T-cell (primary cell): Measurements from ENCODE around the gene NWD2. TPM values are rescaled to one million over a fixed set of nuclear protein-coding genes. Genes with fewer than 3 reads are reported as not detected.

Experiments used
- ATAC-seq, 4 experiments: fragments of 200-7000 bp in 3 of 4; fragments of 150-1000 bp in 1 of 4; cut with Tn5 transposase; replicated peaks in 1 of 4; 1 replicate in 3 of 4; 2 replicates in 1 of 4; pipeline ENCODE4 v1.10.0; 2021; ENCODE audit warnings: moderate library complexity in 3 of 4, mild to moderate bottlenecking in 2 of 4, moderate number of reproducible peaks in 1 of 4
- CTCF ChIA-PET, 2 donors: fragments of 300-600 bp; sonication (Branson Sonifier 250); formaldehyde crosslinking; loops; one replicate each; lab custom pipeline; 2022; ENCODE audit warnings: antibody characterized with exemption in 2 of 2; lab: Charles Lee
- POLR2A ChIA-PET, 2 donors: fragments of 300-600 bp; sonication (Branson Sonifier 250); formaldehyde crosslinking; loops; one replicate each; lab custom pipeline; 2022; ENCODE audit warnings: antibody characterized with exemption in 2 of 2; lab: Charles Lee
- DNase-seq, 35 experiments: peaks; one replicate each; pipeline versions ENCODE4 v3.0.0 to v3.0.0-alpha.2; 2013 to 2023
- H3K27ac ChIP-seq: one replicate; pipeline ENCODE4 v1.5.1; 2013; ENCODE audit warnings: low read length
- H3K27me3 ChIP-seq, 2 experiments: replicated peaks in 1 of 2; 1 replicate in 1 of 2; 2 replicates in 1 of 2; pipeline versions ENCODE4 v1.6.1 to v1.7.0; 2013; ENCODE audit warnings: low read length in 1 of 2, mixed read lengths in 1 of 2; ENCODE audit not compliant: control insufficient read depth in 2 of 2, insufficient read depth in 2 of 2; ENCODE audit errors: extremely low read depth in 1 of 2
- H3K36me3 ChIP-seq, 2 donors: 1 replicate in 1 of 2; 2 replicates in 1 of 2; pipeline versions ENCODE4 v1.6.1 to v1.7.0; 2013; ENCODE audit warnings: low read length in 1 of 2; ENCODE audit not compliant: control insufficient read depth in 2 of 2, insufficient read depth in 1 of 2; ENCODE audit errors: extremely low read depth in 1 of 2
- H3K4me1 ChIP-seq, 2 experiments: 1 replicate in 1 of 2; 2 replicates in 1 of 2; pipeline versions ENCODE4 v1.6.1 to v1.7.0; 2013; ENCODE audit warnings: low read length in 2 of 2, mixed read lengths in 1 of 2; ENCODE audit not compliant: insufficient read depth in 2 of 2, control insufficient read depth in 1 of 2; ENCODE audit errors: extremely low read depth in 1 of 2
- H3K4me3 ChIP-seq, 2 donors: 1 replicate in 1 of 2; 2 replicates in 1 of 2; pipeline versions ENCODE4 v1.5.1 to v1.7.0; 2013; ENCODE audit warnings: mild to moderate bottlenecking in 2 of 2, low read length in 1 of 2, moderate library complexity in 1 of 2; ENCODE audit not compliant: control insufficient read depth in 1 of 2; ENCODE audit errors: extremely low read depth in 1 of 2
- H3K9me3 ChIP-seq: 2 replicates; pipeline ENCODE4 v1.7.0; 2013
- H3K27ac Mint-ChIP-seq, 2 donors: one replicate each; pipeline ENCODE4 v1.8.0; 2020 to 2021; ENCODE audit warnings: mild to moderate bottlenecking in 2 of 2, mixed read lengths in 2 of 2
- H3K27me3 Mint-ChIP-seq, 2 donors: one replicate each; pipeline ENCODE4 v1.8.0; 2021 to 2022; ENCODE audit warnings: mixed read lengths in 2 of 2
- H3K36me3 Mint-ChIP-seq: one replicate; pipeline ENCODE4 v1.8.0; 2021; ENCODE audit warnings: mixed read lengths
- H3K4me1 Mint-ChIP-seq, 3 donors: one replicate each; pipeline ENCODE4 v1.8.0; 2020 to 2022; ENCODE audit warnings: mixed read lengths in 3 of 3, mild to moderate bottlenecking in 1 of 3
- H3K4me3 Mint-ChIP-seq, 3 donors: one replicate each; pipeline ENCODE4 v1.8.0; 2020 to 2022; ENCODE audit warnings: mild to moderate bottlenecking in 3 of 3, mixed read lengths in 3 of 3, moderate library complexity in 3 of 3
- H3K9me3 Mint-ChIP-seq, 3 donors: one replicate each; pipeline ENCODE4 v1.8.0; 2020 to 2022; ENCODE audit warnings: mixed read lengths in 3 of 3
- WGBS: methylation state at CpG from one replicate; pipeline ENCODE4 v1.1.5; 2013; ENCODE audit warnings: missing lambda C conversion rate; ENCODE audit not compliant: insufficient coverage; 5-methylcytosine and 5-hydroxymethylcytosine counted together
- total RNA-seq, 35 experiments: library from RNA in 6 of 35; stranded (reverse) in 6 of 35; fragments of 120-200 nt in 1 of 35; gene quantifications; one replicate each; pipeline versions ENCODE4 v1.2.1 to v1.2.4 and lab custom pipeline; 2013 to 2026

Gene NWD2
- total RNA-seq, 5 donors from 2014 or later (not counting 1 experiment from before 2014, with no cell fraction given): not detected

DNA sequence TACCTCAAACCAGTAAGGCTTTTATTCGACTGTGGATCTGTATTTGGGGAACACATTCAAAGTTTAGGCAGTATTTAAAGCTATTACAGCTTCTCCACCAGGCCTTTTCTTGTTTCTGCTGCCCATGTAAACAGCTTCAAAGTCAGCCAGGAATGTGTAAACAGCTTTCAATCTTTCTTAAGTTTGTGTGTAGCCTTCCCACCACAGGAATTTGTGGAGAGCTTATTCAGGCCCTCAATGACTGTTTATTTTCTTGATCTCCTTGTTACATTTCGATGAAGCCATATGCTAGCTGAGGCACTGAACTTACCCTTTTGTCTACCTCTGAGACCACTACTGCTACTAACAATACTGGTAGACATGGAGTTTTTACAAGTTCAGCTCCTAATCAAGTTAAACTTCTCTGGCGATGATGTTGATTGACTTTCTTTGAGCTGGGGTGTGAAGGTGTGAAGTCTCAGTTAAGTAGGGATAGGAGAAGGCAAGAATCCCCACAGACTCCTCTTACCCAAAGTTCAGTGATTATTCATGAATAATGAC lies 72.6 kb downstream of the NWD2 start:
- CTCF ChIA-PET: interaction anchor here in 1 of 2 donors (0.6 kb wide), 1 partner anchor 15 kb away, joined by 3 read pairs; no protein-coding TSS in a partner anchor
- no peaks in the 10 kb centered on the region for H3K9me3 ChIP-seq
- no peaks in the 10 kb centered on the region for H3K36me3 Mint-ChIP-seq

GRCh38 chr4:37320513-37321235 lies 76.1 kb downstream of the NWD2 start:
- 56% methylated on average over 1 of the region's 5 CpGs for WGBS
- Mint-ChIP-seq H3K4me3 (no peak overlapping the region), H3K9me3 (peaks cover 0 to 14% (median 4%) of the 10 kb centered on the region in 3 donors), H3K36me3 (no peaks in the 10 kb centered on the region), H3K27ac (no peak overlapping the region), H3K27me3 (peaks cover 13 to 24% of the 10 kb centered on the region in 2 donors), H3K4me1 (no peaks in the 10 kb centered on the region)
- Histone ChIP-seq H3K36me3 (no peaks in the 10 kb centered on the region), H3K4me1 (no peaks in the 10 kb centered on the region), H3K4me3 (no peak overlapping the region), H3K9me3 (no peaks in the 10 kb centered on the region), H3K27ac (no peak overlapping the region), H3K27me3 (no peaks in the 10 kb centered on the region)
- ChIA-PET POLR2A (no interaction called here), CTCF (no interaction called here)
- DNase-seq (no peak), ATAC-seq (no peak)

More for the DNA sequence above, 72.6 kb downstream of the NWD2 start:
- no peaks in the 10 kb centered on the region for H3K4me1 ChIP-seq
- peaks cover 0 to 18% (median 4%) of the 10 kb centered on the region in 3 donors for H3K9me3 Mint-ChIP-seq
- no CpG with 5 or more reads among the region's 3 CpGs for WGBS
- no peak overlapping the region for H3K4me3 Mint-ChIP-seq
- POLR2A ChIA-PET: interaction anchor here in 1 of 2 donors (0.6 kb wide), 1 partner anchor 9 kb away, joined by 4 read pairs; no protein-coding TSS in a partner anchor
- ATAC-seq (no peak), DNase-seq (no peak)
- H3K36me3 ChIP-seq: no peaks in the 10 kb centered on the region
- no peak overlapping the region for H3K27ac ChIP-seq
- H3K27me3 Mint-ChIP-seq: peaks cover 9 to 19% of the 10 kb centered on the region in 2 donors
- H3K27me3 ChIP-seq: no peaks in the 10 kb centered on the region
- no peaks in the 10 kb centered on the region for H3K4me1 Mint-ChIP-seq
- no peak overlapping the region for H3K4me3 ChIP-seq
- H3K27ac Mint-ChIP-seq: no peak overlapping the region

DNA sequence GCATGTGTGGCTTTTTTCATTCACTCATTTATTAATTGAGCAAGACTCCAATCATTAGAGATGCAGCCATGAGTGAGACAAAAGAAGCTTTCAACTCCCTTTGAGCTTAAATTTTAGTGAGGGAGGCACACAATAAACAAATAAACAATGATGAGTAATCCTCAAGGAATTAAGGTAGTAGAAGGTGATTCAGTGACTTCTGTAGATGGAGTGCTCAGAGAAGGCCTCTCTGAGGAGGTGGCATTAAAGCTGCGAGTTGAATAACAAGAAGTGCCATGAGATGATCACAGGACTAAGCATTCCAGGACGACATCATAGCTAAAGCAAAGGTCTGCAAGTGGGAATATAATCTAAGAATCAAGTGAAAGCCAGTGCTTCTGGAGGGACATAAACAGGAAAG lies 77.6 kb downstream of the NWD2 start:
- no peak overlapping the region for H3K4me3 ChIP-seq
- no peak for ATAC-seq
- H3K27ac Mint-ChIP-seq: no peak overlapping the region
- H3K9me3 Mint-ChIP-seq: peaks cover 0 to 4% (median 4%) of the 10 kb centered on the region in 3 donors
- H3K27me3 Mint-ChIP-seq: peaks cover 13 to 23% of the 10 kb centered on the region in 2 donors
- H3K36me3 Mint-ChIP-seq: no peaks in the 10 kb centered on the region
- WGBS: 60% methylated on average over 2 of the region's 2 CpGs
- no peak overlapping the region for H3K4me3 Mint-ChIP-seq
- no peaks in the 10 kb centered on the region for H3K4me1 ChIP-seq
- no peaks in the 10 kb centered on the region for H3K9me3 ChIP-seq
- no peak for DNase-seq
- H3K4me1 Mint-ChIP-seq: no peaks in the 10 kb centered on the region
- CTCF ChIA-PET: interaction anchor here in 1 of 2 donors (0.6 kb wide), 1 partner anchor 680 kb away, joined by 3 read pairs; no protein-coding TSS in a partner anchor
- POLR2A ChIA-PET: no interaction called here
- no peak overlapping the region for H3K27ac ChIP-seq
- H3K36me3 ChIP-seq: no peaks in the 10 kb centered on the region
- no peaks in the 10 kb centered on the region for H3K27me3 ChIP-seq

- ChIA-PET POLR2A (no interaction called here), CTCF (no interaction called here)
- DNase-seq (no peak), ATAC-seq (no peak)
- Mint-ChIP-seq H3K9me3 (peaks cover 0 to 10% (median 0%) of the 10 kb centered on the region in 3 donors), H3K27ac (no peak overlapping the region), H3K27me3 (peaks cover 13 to 21% of the 10 kb centered on the region in 2 donors), H3K4me3 (no peak overlapping the region), H3K36me3 (no peaks in the 10 kb centered on the region), H3K4me1 (no peaks in the 10 kb centered on the region)
- Histone ChIP-seq H3K27ac (no peak overlapping the region), H3K4me1 (no peaks in the 10 kb centered on the region), H3K36me3 (no peaks in the 10 kb centered on the region), H3K4me3 (no peak overlapping the region), H3K27me3 (no peaks in the 10 kb centered on the region), H3K9me3 (no peaks in the 10 kb centered on the region)
- WGBS: 100% methylated on average over 3 of the region's 6 CpGs
These were observed 80.0 kb downstream of the NWD2 start for GRCh38 chr4:37324546-37324945.

GRCh38 chr4:37326852-37327251 lies 82.3 kb downstream of the NWD2 start:
- Mint-ChIP-seq H3K36me3 (no peaks in the 10 kb centered on the region), H3K9me3 (peaks cover 0 to 10% (median 0%) of the 10 kb centered on the region in 3 donors), H3K4me3 (no peak overlapping the region), H3K4me1 (no peaks in the 10 kb centered on the region), H3K27me3 (peaks cover 6 to 9% of the 10 kb centered on the region in 2 donors), H3K27ac (no peak overlapping the region)
- no peak for ATAC-seq
- peaks cover 0 to under 1% of the 10 kb centered on the region in 2 experiments for H3K27me3 ChIP-seq
- no peak overlapping the region for H3K4me3 ChIP-seq
- H3K36me3 ChIP-seq: no peaks in the 10 kb centered on the region
- no peak overlapping the region for H3K27ac ChIP-seq
- no peaks in the 10 kb centered on the region for H3K9me3 ChIP-seq
- no peak for DNase-seq
- ChIA-PET CTCF (no interaction called here), POLR2A (no interaction called here)
- no peaks in the 10 kb centered on the region for H3K4me1 ChIP-seq
- no CpG with 5 or more reads among the region's 1 CpG for WGBS

GRCh38 chr4:37338972-37339371 lies 94.4 kb downstream of the NWD2 start:
- Mint-ChIP-seq H3K27me3 (no peaks in the 10 kb centered on the region), H3K4me3 (no peak overlapping the region)
- CTCF ChIA-PET: no interaction called here

More at GRCh38 chr4:37338972-37339371, 94.4 kb downstream of the NWD2 start:
- H3K27ac ChIP-seq: no peak overlapping the region
- Mint-ChIP-seq H3K36me3 (no peaks in the 10 kb centered on the region), H3K9me3 (peaks cover 0 to 11% (median 0%) of the 10 kb centered on the region in 3 donors), H3K4me1 (no peaks in the 10 kb centered on the region), H3K27ac (no peak overlapping the region)
- H3K36me3 ChIP-seq: no peaks in the 10 kb centered on the region
- DNase-seq: no peak
- no peaks in the 10 kb centered on the region for H3K9me3 ChIP-seq
- H3K4me3 ChIP-seq: no peak overlapping the region
- H3K4me1 ChIP-seq: no peaks in the 10 kb centered on the region
- POLR2A ChIA-PET: interaction anchor here in 1 of 2 donors (0.5 kb wide), 1 partner anchor 168 kb away, joined by 4 read pairs; no protein-coding TSS in a partner anchor
- no peak for ATAC-seq
- no peaks in the 10 kb centered on the region for H3K27me3 ChIP-seq
